H1 (cell line): Measurements from ENCODE around the gene ACSM2A. TPM values are rescaled to one million over a fixed set of nuclear protein-coding genes. Genes with fewer than 3 reads are reported as not detected.
A peak's percentile ranks its signal among the peaks of the same experiment; 100 is the strongest.

Experiments
- CHD7 ChIP-seq: fragments of 300-600 bp; sonication (generic); IDR thresholded peaks from 2 replicates; pipeline ENCODE4 v1.7.1; 2012; ENCODE audit warnings: low read length, moderate library complexity, mild to moderate bottlenecking, inconsistent platforms; ENCODE audit not compliant: insufficient replicate concordance
- KDM1A ChIP-seq: fragments of 200-600, 300-600 bp; sonication (generic); IDR thresholded peaks from 2 replicates; pipeline ENCODE4 v1.7.1; 2016; ENCODE audit warnings: mild to moderate bottlenecking, low read length, borderline replicate concordance
- polyA plus RNA-seq, 7 experiments: library from polyadenylated mRNA; depleted of rRNA in 3 of 7; stranded (reverse) in 5 of 7; unstranded in 2 of 7; fragments of >200 nt in 5 of 7; fragments of 200-250 nt in 2 of 7; gene quantifications; 1 replicate in 5 of 7; 2 replicates in 1 of 7; 4 replicates in 1 of 7; pipeline versions ENCODE4 v1.2.1 to v1.2.3, GENCODE V29; 2011 to 2013; ENCODE audit warnings: missing spikeins in 2 of 7, mixed read lengths in 2 of 7
- total RNA-seq: library from RNA; stranded (reverse); fragmentation: NEBNext Ultra II Directional; extraction: Animal tissue kit (Norgen Biotek cat#: 25700); gene quantifications from 2 replicates; pipeline ENCODE4 v1.2.1, GENCODE V29; 2021

The ACSM2A gene
- total and polyA plus RNA-seq, 2 of the 8 experiments (the other 6 are each of a cell fraction or from before 2014, with no cell fraction given) = not detected

- no peak for TF ChIP-seq CHD7
- TF ChIP-seq KDM1A = 0 out of 2 replicates have a peak, but pooled peaks have one; percentile 22
- TF ChIP-seq, all 59 proteins: peak for 1
Measured at GRCh38 chr16:20410121-20410723, 41.1 kb upstream of the ACSM2A start (continued).
